Neuron (in vitro differentiated cells): Measurements from ENCODE around the gene MRTFA.

Experiments
- H2AFZ ChIP-seq: one replicate; pipeline ENCODE4 v1.6.1; 2013; ENCODE audit warnings: low read depth, mild to moderate bottlenecking, inconsistent platforms, low read length, moderate library complexity
- H3K27me3 ChIP-seq: one replicate; pipeline ENCODE4 v1.6.1; 2013; ENCODE audit warnings: low read length; ENCODE audit not compliant: insufficient read depth
- H3K36me3 ChIP-seq: one replicate; pipeline ENCODE4 v1.6.1; 2013; ENCODE audit warnings: low read length; ENCODE audit not compliant: insufficient read depth
- H3K4me1 ChIP-seq: one replicate; pipeline ENCODE4 v1.6.1; 2013; ENCODE audit warnings: low read length; ENCODE audit not compliant: insufficient read depth
- H3K4me3 ChIP-seq: 2 replicates; pipeline ENCODE4 v1.5.1; 2013; ENCODE audit warnings: mild to moderate bottlenecking, low read length, moderate library complexity
- H3K9me3 ChIP-seq: one replicate; pipeline ENCODE4 v1.6.1; 2013; ENCODE audit warnings: low read length

Gene MRTFA

GRCh38 chr22:40417041-40417440 lies 219.5 kb downstream of the MRTFA start:
- H3K9me3 ChIP-seq = no peaks in the 10 kb centered on the region
- H2AFZ ChIP-seq = no peak overlapping the region
- no peak overlapping the region for H3K4me3 ChIP-seq
- peaks cover 50% of the 10 kb centered on the region for H3K36me3 ChIP-seq
- no peaks in the 10 kb centered on the region for H3K27me3 ChIP-seq
- no peaks in the 10 kb centered on the region for H3K4me1 ChIP-seq

GRCh38 chr22:40416636-40417035 lies 219.9 kb downstream of the MRTFA start:
- H3K4me3 ChIP-seq = no peak overlapping the region
- peaks cover 55% of the 10 kb centered on the region for H3K36me3 ChIP-seq
- no peak overlapping the region for H2AFZ ChIP-seq
- no peaks in the 10 kb centered on the region for H3K27me3 ChIP-seq
- H3K4me1 ChIP-seq = no peaks in the 10 kb centered on the region
- H3K9me3 ChIP-seq = no peaks in the 10 kb centered on the region

- H2AFZ ChIP-seq = no peak overlapping the region
- no peak overlapping the region for H3K4me3 ChIP-seq
- H3K9me3 ChIP-seq = no peaks in the 10 kb centered on the region
- no peaks in the 10 kb centered on the region for H3K27me3 ChIP-seq
- peaks cover 57% of the 10 kb centered on the region for H3K36me3 ChIP-seq
- no peaks in the 10 kb centered on the region for H3K4me1 ChIP-seq
Observed at GRCh38 chr22:40416267-40416570, 220.3 kb downstream of the MRTFA start.

- Histone ChIP-seq H3K4me1 (no peaks in the 10 kb centered on the region), H3K27me3 (no peaks in the 10 kb centered on the region), H3K9me3 (no peaks in the 10 kb centered on the region), H3K4me3 (no peak overlapping the region), H2AFZ (no peak overlapping the region), H3K36me3 (peaks cover 57% of the 10 kb centered on the region)
Observed at GRCh38 chr22:40415531-40416266, 220.8 kb downstream of the MRTFA start.

- no peaks in the 10 kb centered on the region for H3K9me3 ChIP-seq
- H3K4me3 ChIP-seq = no peak overlapping the region
- no peak overlapping the region for H2AFZ ChIP-seq
- no peaks in the 10 kb centered on the region for H3K27me3 ChIP-seq
- H3K4me1 ChIP-seq = no peaks in the 10 kb centered on the region
- H3K36me3 ChIP-seq = peaks cover 57% of the 10 kb centered on the region
Observed at GRCh38 chr22:40414838-40415505, 221.5 kb downstream of the MRTFA start.

GRCh38 chr22:40414311-40414710 lies 222.2 kb downstream of the MRTFA start:
- H3K4me3 ChIP-seq = no peak overlapping the region
- H3K9me3 ChIP-seq = no peaks in the 10 kb centered on the region
- H3K4me1 ChIP-seq = no peaks in the 10 kb centered on the region
- H3K36me3 ChIP-seq = peaks cover 56% of the 10 kb centered on the region
- no peaks in the 10 kb centered on the region for H3K27me3 ChIP-seq
- H2AFZ ChIP-seq = no peak overlapping the region

GRCh38 chr22:40413873-40414272 lies 222.6 kb downstream of the MRTFA start:
- no peaks in the 10 kb centered on the region for H3K27me3 ChIP-seq
- H2AFZ ChIP-seq = no peak overlapping the region
- no peaks in the 10 kb centered on the region for H3K4me1 ChIP-seq
- peaks cover 56% of the 10 kb centered on the region for H3K36me3 ChIP-seq
- no peak overlapping the region for H3K4me3 ChIP-seq
- H3K9me3 ChIP-seq = no peaks in the 10 kb centered on the region

GRCh38 chr22:40412441-40412840 lies 224.1 kb downstream of the MRTFA start:
- no peaks in the 10 kb centered on the region for H3K4me1 ChIP-seq
- H2AFZ ChIP-seq = no peak overlapping the region
- no peak overlapping the region for H3K4me3 ChIP-seq
- H3K36me3 ChIP-seq = peaks cover 60% of the 10 kb centered on the region
- no peaks in the 10 kb centered on the region for H3K27me3 ChIP-seq
- H3K9me3 ChIP-seq = no peaks in the 10 kb centered on the region

- H3K4me1 ChIP-seq = no peaks in the 10 kb centered on the region
- no peaks in the 10 kb centered on the region for H3K27me3 ChIP-seq
- peaks cover 64% of the 10 kb centered on the region for H3K36me3 ChIP-seq
- no peaks in the 10 kb centered on the region for H3K9me3 ChIP-seq
- H2AFZ ChIP-seq = no peak overlapping the region
- no peak overlapping the region for H3K4me3 ChIP-seq
Observed at GRCh38 chr22:40411506-40411861, 225.0 kb downstream of the MRTFA start.

- no peak overlapping the region for H3K4me3 ChIP-seq
- H3K36me3 ChIP-seq = peaks cover 68% of the 10 kb centered on the region
- no peak overlapping the region for H2AFZ ChIP-seq
- H3K4me1 ChIP-seq = no peaks in the 10 kb centered on the region
- H3K27me3 ChIP-seq = no peaks in the 10 kb centered on the region
- H3K9me3 ChIP-seq = no peaks in the 10 kb centered on the region
Observed at GRCh38 chr22:40410731-40411505, 225.6 kb downstream of the MRTFA start.

GRCh38 chr22:40410272-40410671 lies 226.2 kb downstream of the MRTFA start:
- Histone ChIP-seq H3K4me3 (no peak overlapping the region), H2AFZ (no peak overlapping the region), H3K36me3 (peaks cover 68% of the 10 kb centered on the region), H3K4me1 (no peaks in the 10 kb centered on the region), H3K27me3 (no peaks in the 10 kb centered on the region), H3K9me3 (no peaks in the 10 kb centered on the region)

GRCh38 chr22:40409613-40410113 lies 226.9 kb downstream of the MRTFA start:
- H3K4me1 ChIP-seq = no peaks in the 10 kb centered on the region
- H2AFZ ChIP-seq = no peak overlapping the region
- H3K9me3 ChIP-seq = no peaks in the 10 kb centered on the region
- H3K4me3 ChIP-seq = no peak overlapping the region
- H3K27me3 ChIP-seq = no peaks in the 10 kb centered on the region
- H3K36me3 ChIP-seq = peaks cover 72% of the 10 kb centered on the region
